ENCODE results near the gene C10orf88. TPM values are rescaled to one million over a fixed set of nuclear protein-coding genes. Genes with fewer than 3 reads are reported as not detected.

C10orf88 gene
- total and polyA plus RNA-seq, 7 experiments from 2014 or later = 5.2 to 16.8 (median 8.5) TPM

- H3K27ac Mint-ChIP-seq = peak overlapping the region in 1 of 9 donors; percentile 6
- intact Hi-C loops (cut with micrococcal nuclease) = no loop called here
- H3K4me3 Mint-ChIP-seq = peak overlapping the region in 1 of 10 donors; percentile 7
- no peaks in the 10 kb centered on the region for H3K9me3 ChIP-seq (ENCODE audit: control insufficient read depth in 2 of 3, low read length in 3 of 3)
- H3K27me3 ChIP-seq (ENCODE audit: control insufficient read depth in 2 of 2, insufficient read depth in 2 of 2, low read length in 2 of 2) = no peaks in the 10 kb centered on the region
- ChIA-PET CTCF (no interaction called here), POLR2A (no interaction called here)
- H3K36me3 ChIP-seq (ENCODE audit: control insufficient read depth in 2 of 3, insufficient read depth in 3 of 3, low read length in 3 of 3) = no peaks in the 10 kb centered on the region
- H3K4me3 ChIP-seq (ENCODE audit: low read length) = no peak overlapping the region
- DNase-seq (no peak), ATAC-seq (no peak)
- no peaks in the 10 kb centered on the region for H3K9me3 Mint-ChIP-seq
- H3K4me1 Mint-ChIP-seq = peaks cover 6 to 20% (median 13%) of the 10 kb centered on the region in 7 donors
- peaks cover 0 to 16% (median 10%) of the 10 kb centered on the region in 5 donors for H3K36me3 Mint-ChIP-seq
- H3K27me3 Mint-ChIP-seq = no peaks in the 10 kb centered on the region
- H3K27ac ChIP-seq (ENCODE audit: low read depth, low read length) = no peak overlapping the region
- H3K4me1 ChIP-seq (ENCODE audit: control insufficient read depth in 2 of 2, insufficient read depth in 2 of 2, low read length in 2 of 2) = peaks cover 6 to 9% of the 10 kb centered on the region in 2 donors
These were observed 69.9 kb downstream of the C10orf88 start for GRCh38 chr10:122884166-122884565.

GRCh38 chr10:122882766-122883165 is 71.3 kb downstream of the C10orf88 start:
- H3K4me1 ChIP-seq (ENCODE audit: control insufficient read depth in 2 of 2, insufficient read depth in 2 of 2, low read length in 2 of 2) = peaks cover 14 to 18% of the 10 kb centered on the region in 2 donors
- ATAC-seq = no peak
- no peaks in the 10 kb centered on the region for H3K27me3 ChIP-seq (ENCODE audit: control insufficient read depth in 2 of 2, insufficient read depth in 2 of 2, low read length in 2 of 2)
- ChIA-PET CTCF (no interaction called here), POLR2A (no interaction called here)
- H3K36me3 Mint-ChIP-seq = peaks cover 0 to 15% (median 10%) of the 10 kb centered on the region in 5 donors
- no peaks in the 10 kb centered on the region for H3K36me3 ChIP-seq (ENCODE audit: control insufficient read depth in 2 of 3, insufficient read depth in 3 of 3, low read length in 3 of 3)
- H3K4me3 Mint-ChIP-seq = no peak overlapping the region
- no peaks in the 10 kb centered on the region for H3K9me3 ChIP-seq (ENCODE audit: control insufficient read depth in 2 of 3, low read length in 3 of 3)
- no peak for DNase-seq
- H3K27ac ChIP-seq (ENCODE audit: low read depth, low read length) = no peak overlapping the region
- H3K27me3 Mint-ChIP-seq = no peaks in the 10 kb centered on the region
- intact Hi-C loops (cut with micrococcal nuclease) = no loop called here
- H3K9me3 Mint-ChIP-seq = no peaks in the 10 kb centered on the region
- peaks cover 16 to 34% (median 27%) of the 10 kb centered on the region in 7 donors for H3K4me1 Mint-ChIP-seq
- H3K4me3 ChIP-seq (ENCODE audit: low read length) = no peak overlapping the region
- H3K27ac Mint-ChIP-seq = no peak overlapping the region

Other genes with a start within 250 kb of the C10orf88 start
- gene CUZD1, start 108.4 kb downstream of the C10orf88 start, total RNA-seq = 1 to 10 TPM in 3 of 5 experiments, under 1 TPM in 2; 0.34 to 5.2 (median 2.9) TPM
- 1 to 10 TPM; 1.5 to 3.8 TPM for gene CUZD1, start 108.4 kb downstream of the C10orf88 start, polyA plus RNA-seq
- gene FAM24B, start 74.6 kb downstream of the C10orf88 start, total RNA-seq = 10 to 100 TPM in 4 of 5 experiments, 1 to 10 TPM in 1; 9.9 to 13.5 (median 11.4) TPM
- 1 to 10 TPM; 5.0 to 9.6 TPM for gene FAM24B, start 74.6 kb downstream of the C10orf88 start, polyA plus RNA-seq
- not detected for gene FAM24A, start 43.6 kb downstream of the C10orf88 start, total RNA-seq
- gene FAM24A, start 43.6 kb downstream of the C10orf88 start, polyA plus RNA-seq = not detected
- gene PSTK, start 26.2 kb upstream of the C10orf88 start, total RNA-seq = 10 to 100 TPM in 1 of 5 experiments, 1 to 10 TPM in 4; 4.3 to 13.2 (median 5.9) TPM
- 1 to 10 TPM; 8.9 to 9.3 TPM for gene PSTK, start 26.2 kb upstream of the C10orf88 start, polyA plus RNA-seq
- gene IKZF5, start 54.6 kb upstream of the C10orf88 start, total RNA-seq = 10 to 100 TPM; 15.8 to 57.7 (median 37.2) TPM
- gene IKZF5, start 54.6 kb upstream of the C10orf88 start, polyA plus RNA-seq = 10 to 100 TPM; 17.8 to 25.9 TPM
- 10 to 100 TPM; 23.7 to 47.0 (median 27.3) TPM for gene ACADSB, start 54.8 kb upstream of the C10orf88 start, total RNA-seq
- 10 to 100 TPM; 25.0 to 35.3 TPM for gene ACADSB, start 54.8 kb upstream of the C10orf88 start, polyA plus RNA-seq
- not detected for gene HMX3, start 181.7 kb upstream of the C10orf88 start, total RNA-seq
- gene HMX3, start 181.7 kb upstream of the C10orf88 start, polyA plus RNA-seq = not detected
- gene HMX2, start 193.9 kb upstream of the C10orf88 start, total RNA-seq = not detected
- under 1 TPM; 0.14 to 0.24 TPM for gene HMX2, start 193.9 kb upstream of the C10orf88 start, polyA plus RNA-seq
- gene BUB3, start 200.2 kb upstream of the C10orf88 start, total RNA-seq = 100 to 1,000 TPM in 3 of 5 experiments, 10 to 100 TPM in 2; 91.4 to 195 (median 171) TPM
- 100 to 1,000 TPM; 230 to 255 TPM for gene BUB3, start 200.2 kb upstream of the C10orf88 start, polyA plus RNA-seq